Large intestine (tissue), 3 donors: Measurements from ENCODE around the gene RBM7. TPM values are rescaled to one million over a fixed set of nuclear protein-coding genes. Genes with fewer than 3 reads are reported as not detected.

Source experiments
- DNase-seq, 2 donors: peaks; one replicate each; pipeline versions ENCODE4 v3.0.0 to v3.0.0-alpha.2; 2013
- H3K27ac ChIP-seq: one replicate; pipeline ENCODE4 v1.5.1; 2013; ENCODE audit warnings: low read length
- H3K27me3 ChIP-seq: 2 replicates; pipeline ENCODE4 v1.6.1; 2013; ENCODE audit warnings: low read length; ENCODE audit not compliant: control insufficient read depth, insufficient read depth
- H3K36me3 ChIP-seq: 2 replicates; pipeline ENCODE4 v1.6.1; 2013; ENCODE audit warnings: low read length; ENCODE audit not compliant: control insufficient read depth, insufficient read depth
- H3K4me1 ChIP-seq: one replicate; pipeline ENCODE4 v1.6.1; 2013; ENCODE audit warnings: low read length; ENCODE audit not compliant: control insufficient read depth, insufficient read depth
- H3K4me3 ChIP-seq: one replicate; pipeline ENCODE4 v1.5.1; 2013; ENCODE audit warnings: low read length
- H3K9me3 ChIP-seq: one replicate; pipeline ENCODE4 v1.6.1; 2013; ENCODE audit warnings: mild to moderate bottlenecking, low read depth, low read length, moderate library complexity; ENCODE audit not compliant: control insufficient read depth
- WGBS: methylation state at CpG from one replicate; pipeline ENCODE4 v1.1.5; 2013; ENCODE audit warnings: low lambda C conversion rate; ENCODE audit not compliant: insufficient coverage; 5-methylcytosine and 5-hydroxymethylcytosine counted together
- polyA plus RNA-seq: library from polyadenylated mRNA; unstranded; fragments of 120-200 nt; gene quantifications from one replicate; pipeline ENCODE4 v1.2.1, GENCODE V29; 2013

The RBM7 gene
- polyA plus RNA-seq, 1 donor = 46.7 TPM

DNA sequence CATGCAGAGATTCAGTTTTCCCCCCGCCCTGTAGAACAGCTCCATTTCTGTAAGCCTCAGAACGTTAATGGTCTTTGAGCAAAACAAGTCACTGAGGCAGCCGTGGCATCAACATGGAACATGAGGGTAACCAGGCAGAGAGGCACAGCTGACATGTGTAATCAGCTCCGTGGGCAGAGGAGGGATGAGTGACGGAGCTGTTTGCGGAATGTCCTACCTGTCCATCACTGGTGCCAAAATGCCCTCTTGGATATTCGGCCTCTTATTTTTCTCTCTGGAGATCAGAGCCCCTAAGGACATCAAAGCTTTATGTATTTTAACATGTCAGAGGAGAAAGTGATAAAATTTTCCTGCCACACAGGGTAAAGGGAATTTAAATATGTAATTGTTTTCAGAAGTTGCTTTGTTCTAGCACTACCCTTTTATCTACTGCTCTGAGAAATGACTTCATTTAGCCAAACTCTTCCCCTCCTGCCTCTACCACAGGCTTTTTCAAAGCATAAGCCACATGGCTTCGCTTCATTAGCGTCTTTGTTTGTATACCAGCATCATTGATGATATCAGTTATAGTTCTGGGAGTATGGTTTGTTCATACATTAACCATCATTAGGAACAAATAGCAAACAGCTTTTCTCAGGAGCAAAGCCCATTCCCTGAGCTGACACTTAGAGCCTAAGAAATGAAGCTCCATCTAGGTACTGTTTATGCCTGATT, 33.1 kb upstream of the RBM7 start:
- Histone ChIP-seq H3K4me3 (no peak overlapping the region), H3K27me3 (peaks cover 7% of the 10 kb centered on the region), H3K27ac (no peak overlapping the region), H3K9me3 (no peaks in the 10 kb centered on the region), H3K4me1 (no peaks in the 10 kb centered on the region), H3K36me3 (no peaks in the 10 kb centered on the region)
- DNase-seq = no peak
- WGBS = 80% methylated on average over 1 of the region's 9 CpGs

DNA sequence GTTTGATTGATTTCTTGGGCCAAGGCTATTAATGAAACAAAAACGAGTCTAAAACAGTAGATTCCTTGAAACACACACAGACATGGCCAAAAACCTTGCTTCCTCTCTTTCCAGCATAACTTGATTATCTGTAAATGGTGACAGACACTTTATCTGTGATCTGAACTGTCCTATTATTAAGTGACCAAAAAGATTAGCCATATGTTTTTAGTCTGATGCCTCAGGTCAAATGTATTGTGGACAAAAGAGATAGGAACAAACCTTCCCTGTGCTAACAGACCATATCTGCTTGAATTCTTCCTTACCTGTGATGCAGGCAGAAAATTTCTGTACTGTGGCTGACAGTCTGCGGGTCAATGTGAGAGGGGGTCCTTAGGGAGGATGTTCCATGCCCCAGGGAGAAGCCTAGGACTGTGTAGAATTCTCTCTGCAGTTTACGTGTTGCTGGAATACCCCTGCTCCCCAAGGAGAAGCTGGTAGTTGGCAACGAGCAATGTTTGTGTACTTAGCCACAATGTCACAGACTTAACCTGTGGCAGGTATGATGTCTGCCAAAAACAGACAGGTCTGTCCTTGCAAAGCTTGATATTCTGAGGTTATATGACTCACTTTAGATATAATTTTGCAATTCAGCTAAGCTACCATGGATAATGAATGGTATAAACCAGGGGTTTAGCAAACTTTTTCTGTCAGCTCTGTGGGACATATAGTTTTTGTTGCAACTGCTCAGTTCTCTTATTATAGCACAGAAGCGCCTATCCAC, 31.4 kb upstream of the RBM7 start:
- H3K9me3 ChIP-seq = no peaks in the 10 kb centered on the region
- H3K27me3 ChIP-seq = peaks cover 10% of the 10 kb centered on the region
- 50% methylated on average over 1 of the region's 5 CpGs for WGBS
- no peak for DNase-seq
- no peak overlapping the region for H3K27ac ChIP-seq
- H3K36me3 ChIP-seq = no peaks in the 10 kb centered on the region
- no peak overlapping the region for H3K4me3 ChIP-seq
- H3K4me1 ChIP-seq = no peaks in the 10 kb centered on the region

DNA sequence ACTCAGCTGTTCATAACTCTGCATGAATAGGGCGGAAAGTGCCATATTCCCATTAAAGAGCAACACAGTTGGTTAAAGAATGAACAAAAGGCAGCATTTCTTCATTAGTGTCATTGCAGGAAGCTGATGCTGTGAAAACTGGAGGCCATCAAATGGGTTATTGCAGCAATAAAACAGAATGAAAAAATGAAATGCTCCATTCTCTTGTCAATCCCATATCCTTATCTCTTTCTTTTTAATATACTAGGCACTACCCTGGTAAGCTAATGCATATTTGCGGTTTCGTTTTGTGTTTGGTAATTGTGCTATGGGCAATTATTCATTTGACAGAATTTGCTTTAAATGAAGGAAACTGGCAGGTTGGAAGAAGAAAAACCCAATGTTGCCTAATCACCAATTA, 25.4 kb upstream of the RBM7 start:
- H3K36me3 ChIP-seq = no peaks in the 10 kb centered on the region
- H3K9me3 ChIP-seq = no peaks in the 10 kb centered on the region
- WGBS = 100% methylated on average over 1 of the region's 3 CpGs
- no peak overlapping the region for H3K27ac ChIP-seq
- no peaks in the 10 kb centered on the region for H3K4me1 ChIP-seq
- no peak for DNase-seq
- H3K27me3 ChIP-seq = peaks cover 14% of the 10 kb centered on the region
- H3K4me3 ChIP-seq = no peak overlapping the region

DNA sequence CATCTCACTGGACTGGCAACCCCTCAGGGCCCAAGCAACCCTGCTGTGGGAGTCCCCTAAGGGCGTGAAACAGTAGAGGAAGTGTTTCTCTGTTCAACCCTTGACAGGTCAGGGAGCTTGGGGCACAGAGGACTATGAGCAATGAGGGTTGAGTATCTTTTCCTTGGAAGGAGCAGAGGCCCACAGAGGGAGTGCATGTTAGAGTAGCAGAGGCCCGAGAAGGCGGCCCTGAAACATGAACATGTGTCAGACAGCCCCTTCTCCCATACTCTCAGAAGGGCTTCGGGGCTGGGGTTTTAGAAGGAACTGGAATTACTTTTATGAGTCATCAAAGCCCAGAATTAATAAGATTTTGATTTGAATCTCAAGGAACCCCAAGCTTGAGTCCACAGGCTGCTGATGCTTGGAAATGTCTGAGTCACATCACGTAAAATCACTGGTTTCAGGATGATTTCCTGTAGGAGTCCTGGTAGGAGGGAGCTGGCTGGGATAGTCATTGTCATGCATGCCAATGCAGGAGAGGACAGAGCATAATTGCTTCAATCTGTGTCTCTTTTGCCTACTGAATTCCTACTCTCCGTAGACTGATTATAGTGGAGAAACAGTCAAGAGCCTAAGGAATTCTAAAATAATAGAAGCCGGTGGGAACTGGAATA, 22.7 kb upstream of the RBM7 start:
- no CpG with 5 or more reads among the region's 7 CpGs for WGBS

DNA sequence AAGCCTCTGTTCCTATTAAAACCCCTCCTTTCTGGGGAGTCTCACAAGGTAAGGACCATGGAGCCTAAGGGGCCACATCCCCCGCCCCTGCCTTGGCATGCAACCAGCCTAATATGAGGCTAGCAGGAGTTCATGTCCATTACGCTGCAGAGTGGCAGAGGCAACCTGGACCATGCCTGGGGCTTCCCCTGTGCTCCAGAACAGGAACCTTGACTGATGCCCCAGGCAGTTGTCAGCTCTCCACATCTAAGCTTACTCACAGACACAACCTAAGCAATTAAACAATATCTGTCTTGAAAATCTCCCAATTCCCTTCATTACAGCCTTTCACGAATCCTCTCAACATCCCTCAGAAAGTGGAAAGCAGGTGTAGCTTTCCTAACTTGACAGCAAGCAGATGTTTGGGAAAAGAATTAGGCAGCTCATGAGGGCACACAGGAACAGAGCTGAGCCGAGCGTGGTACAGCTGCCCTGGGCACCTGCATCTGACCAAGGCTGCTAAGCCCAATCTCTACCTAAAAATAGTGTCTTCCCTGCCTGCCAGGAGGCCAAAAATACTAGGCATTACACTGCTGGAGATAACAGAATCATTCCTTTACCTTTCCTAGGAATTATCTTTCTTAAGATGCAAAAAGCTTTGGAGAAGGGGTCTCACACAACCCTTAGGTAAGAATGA, 20.9 kb upstream of the RBM7 start:
- Histone ChIP-seq H3K4me1 (no peaks in the 10 kb centered on the region), H3K4me3 (no peak overlapping the region), H3K9me3 (no peaks in the 10 kb centered on the region), H3K27ac (no peak overlapping the region), H3K27me3 (peaks cover 14% of the 10 kb centered on the region), H3K36me3 (no peaks in the 10 kb centered on the region)
- DNase-seq = no peak
- no CpG with 5 or more reads among the region's 5 CpGs for WGBS

More for the DNA sequence above, 22.7 kb upstream of the RBM7 start:
- no peak overlapping the region for H3K27ac ChIP-seq
- H3K9me3 ChIP-seq = no peaks in the 10 kb centered on the region
- peaks cover 18% of the 10 kb centered on the region for H3K27me3 ChIP-seq
- H3K4me3 ChIP-seq = no peak overlapping the region
- H3K4me1 ChIP-seq = no peaks in the 10 kb centered on the region
- no peaks in the 10 kb centered on the region for H3K36me3 ChIP-seq
- no peak for DNase-seq

DNA sequence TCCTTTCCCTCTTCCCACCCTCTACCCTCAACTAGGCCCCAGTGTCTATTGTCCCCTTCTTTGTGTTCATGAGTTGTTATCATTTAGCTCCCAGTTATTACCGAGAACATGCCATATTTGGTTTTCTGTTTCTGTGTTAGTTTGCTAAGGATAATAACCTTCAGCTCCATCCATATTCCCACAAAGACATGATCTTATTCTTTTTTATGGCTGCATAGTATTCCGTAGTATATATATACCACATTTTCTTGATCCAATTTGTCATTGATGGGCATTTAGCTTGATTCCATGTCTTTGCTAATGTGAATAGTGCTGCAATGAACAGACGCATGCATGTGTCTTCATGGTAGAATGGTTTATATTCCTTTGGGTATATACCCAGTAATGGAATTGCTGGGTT, 18.0 kb upstream of the RBM7 start:
- DNase-seq = no peak
- Histone ChIP-seq H3K27me3 (peaks cover 12% of the 10 kb centered on the region), H3K4me3 (no peak overlapping the region), H3K27ac (no peak overlapping the region), H3K36me3 (no peaks in the 10 kb centered on the region), H3K4me1 (no peaks in the 10 kb centered on the region), H3K9me3 (no peaks in the 10 kb centered on the region)
- WGBS = 80% methylated on average over 1 of the region's 3 CpGs

DNA sequence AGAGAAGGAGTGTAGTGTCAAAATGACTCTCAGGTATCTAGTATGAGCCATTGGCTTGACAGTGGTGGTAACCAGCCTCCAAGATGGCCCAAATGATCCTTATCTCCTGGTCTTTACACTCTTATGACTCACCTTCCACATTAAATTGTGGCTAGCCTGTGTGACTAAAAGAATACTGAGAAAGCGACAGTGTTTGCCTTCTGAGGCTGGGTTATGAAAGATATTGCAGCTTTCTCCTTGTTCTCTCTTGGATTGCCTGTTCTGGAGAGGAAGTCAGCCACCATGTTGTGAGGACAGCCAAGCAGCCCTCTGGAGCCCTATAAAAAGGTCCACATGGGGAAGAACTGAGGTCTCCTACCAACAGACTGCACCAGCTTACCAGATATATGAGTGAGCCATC, 16.0 kb upstream of the RBM7 start:
- Histone ChIP-seq H3K4me3 (no peak overlapping the region), H3K36me3 (no peaks in the 10 kb centered on the region), H3K9me3 (no peaks in the 10 kb centered on the region), H3K27ac (no peak overlapping the region), H3K4me1 (no peaks in the 10 kb centered on the region), H3K27me3 (peaks cover 9% of the 10 kb centered on the region)
- WGBS = no CpG with 5 or more reads among the region's 1 CpG
- DNase-seq = no peak

DNA sequence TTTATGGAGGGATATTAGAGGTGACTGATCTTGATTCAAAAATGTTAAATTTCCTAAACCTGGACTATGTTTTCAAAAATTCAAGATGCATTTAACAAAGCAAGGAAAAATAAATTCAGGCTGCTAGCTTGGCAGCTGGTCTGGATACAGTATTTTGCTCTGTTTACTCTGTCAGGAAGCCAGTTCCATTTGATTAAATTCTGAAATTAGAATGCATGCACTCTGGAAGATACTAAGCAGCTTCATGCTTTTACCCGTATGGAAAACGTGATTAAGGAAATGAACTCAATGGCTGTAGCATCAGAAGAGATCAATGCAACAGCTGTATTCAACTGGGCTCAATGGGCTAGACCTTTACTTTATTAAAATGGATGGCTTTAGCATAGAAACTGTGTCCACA, 14.3 kb upstream of the RBM7 start:
- Histone ChIP-seq H3K36me3 (no peaks in the 10 kb centered on the region), H3K27me3 (no peaks in the 10 kb centered on the region), H3K4me1 (no peaks in the 10 kb centered on the region), H3K9me3 (no peaks in the 10 kb centered on the region), H3K4me3 (no peak overlapping the region), H3K27ac (no peak overlapping the region)
- no CpG with 5 or more reads among the region's 2 CpGs for WGBS
- DNase-seq = no peak

DNA sequence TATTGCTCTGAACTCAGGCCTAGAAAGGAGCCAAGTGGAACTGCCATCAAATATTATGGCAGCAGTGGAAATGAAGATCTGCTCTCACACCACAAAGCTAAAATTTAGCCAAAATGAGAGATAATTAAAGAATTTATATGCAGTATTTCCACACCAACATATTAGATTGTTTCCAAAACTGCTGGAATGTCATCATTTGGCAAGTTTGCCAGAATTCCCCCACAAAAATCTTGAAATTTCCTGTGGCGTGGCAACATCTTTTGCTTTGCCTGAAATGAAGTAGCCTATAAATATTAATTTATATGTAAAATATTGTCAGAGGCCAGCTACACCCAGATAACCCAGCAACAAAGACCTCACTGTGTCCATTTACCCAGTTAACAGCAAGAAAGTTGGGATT, 13.9 kb upstream of the RBM7 start:
- no CpG with 5 or more reads among the region's 1 CpG for WGBS
- H3K4me3 ChIP-seq = no peak overlapping the region
- DNase-seq = no peak
- H3K9me3 ChIP-seq = no peaks in the 10 kb centered on the region
- no peaks in the 10 kb centered on the region for H3K4me1 ChIP-seq
- H3K27me3 ChIP-seq = no peaks in the 10 kb centered on the region
- no peak overlapping the region for H3K27ac ChIP-seq
- no peaks in the 10 kb centered on the region for H3K36me3 ChIP-seq
